IMR-90 (cell line): ENCODE measurements around the gene FCRLA. TPM values are rescaled to one million over a fixed set of nuclear protein-coding genes. Genes with fewer than 3 reads are reported as not detected.

Experiments used
- ATAC-seq: fragments of 200-7000 bp; cut with Tn5 transposase; 2 replicates; pipeline ENCODE4 v1.9.1; 2020; ENCODE audit warnings: low read depth, mild to moderate bottlenecking, moderate library complexity
- BruUV-seq: library from RNA; stranded (reverse); fragments of 400-500 nt; replicated peaks from 2 replicates; lab custom pipeline; 2021; lab: Mats Ljungman, UMichigan
- CTCF ChIA-PET: fragments of 300-600 bp; formaldehyde crosslinking; extraction: SDS; loops from one replicate; lab custom pipeline; 2021; ENCODE audit warnings: antibody characterized with exemption; lab: Yijun Ruan, JAX
- POLR2A ChIA-PET: fragments of 300-600 bp; sonication (Branson Sonifier 250); formaldehyde crosslinking; loops from one replicate; lab custom pipeline; 2022; ENCODE audit warnings: antibody characterized with exemption; ENCODE audit not compliant: unreplicated experiment; lab: Charles Lee
- DNase-seq: peaks from one replicate; pipeline ENCODE4 v3.0.0; 2013
- H2AFZ ChIP-seq: replicated peaks from 2 replicates; pipeline ENCODE3; 2013; ENCODE audit warnings: low read length, mild to moderate bottlenecking; ENCODE audit not compliant: poor library complexity
- H2AK5ac ChIP-seq: 2 replicates; pipeline ENCODE4 v1.6.1; 2013; ENCODE audit warnings: low read depth, low read length, inconsistent platforms
- H2AK9ac ChIP-seq: replicated peaks from 2 replicates; pipeline ENCODE3; 2013; ENCODE audit warnings: mild to moderate bottlenecking, low read depth, low read length, moderate library complexity; ENCODE audit not compliant: poor library complexity
- H2BK120ac ChIP-seq: 2 replicates; pipeline ENCODE4 v1.6.1; 2013; ENCODE audit warnings: low read depth, low read length, inconsistent platforms
- H2BK15ac ChIP-seq: 3 replicates; pipeline ENCODE4 v1.6.1; 2013; ENCODE audit warnings: low read depth, low read length, inconsistent platforms
- H2BK20ac ChIP-seq: 2 replicates; pipeline ENCODE4 v1.6.1; 2013; ENCODE audit warnings: low read depth, mild to moderate bottlenecking, inconsistent platforms, low read length, moderate library complexity
- H2BK5ac ChIP-seq: 2 replicates; pipeline ENCODE4 v1.6.1; 2013; ENCODE audit warnings: mild to moderate bottlenecking, low read depth, low read length, inconsistent platforms; ENCODE audit not compliant: poor library complexity, severe bottlenecking
- H3K14ac ChIP-seq: replicated peaks from 2 replicates; pipeline ENCODE4 v1.6.1; 2013; ENCODE audit warnings: low read depth, low read length, inconsistent platforms
- H3K18ac ChIP-seq: 2 replicates; pipeline ENCODE4 v1.6.1; 2013; ENCODE audit warnings: low read depth, low read length, control low read depth
- H3K23ac ChIP-seq: 2 replicates; pipeline ENCODE4 v1.6.1; 2013; ENCODE audit warnings: low read depth, low read length, inconsistent platforms
- H3K27ac ChIP-seq: 2 replicates; pipeline ENCODE4 v1.5.1; 2013; ENCODE audit warnings: mild to moderate bottlenecking, control low read depth, low read length; ENCODE audit not compliant: insufficient read depth
- H3K27me3 ChIP-seq: 2 replicates; pipeline ENCODE4 v1.6.1; 2013; ENCODE audit warnings: low read length; ENCODE audit not compliant: control insufficient read depth, insufficient read depth
- H3K36me3 ChIP-seq: 2 replicates; pipeline ENCODE4 v1.6.1; 2013; ENCODE audit warnings: low read length, mixed read lengths; ENCODE audit not compliant: control insufficient read depth, insufficient read depth
- H3K4ac ChIP-seq: 2 replicates; pipeline ENCODE4 v1.6.1; 2013; ENCODE audit warnings: low read depth, low read length, inconsistent platforms
- H3K4me1 ChIP-seq: 2 replicates; pipeline ENCODE4 v1.6.1; 2013; ENCODE audit warnings: low read length, mixed read lengths; ENCODE audit not compliant: control insufficient read depth, insufficient read depth
- H3K4me2 ChIP-seq: 2 replicates; pipeline ENCODE4 v1.6.1; 2013; ENCODE audit warnings: low read depth, mild to moderate bottlenecking, control low read depth, low read length, moderate library complexity
- H3K4me3 ChIP-seq: 2 replicates; pipeline ENCODE4 v1.5.1; 2013; ENCODE audit warnings: low read depth, mild to moderate bottlenecking, control low read depth, low read length, moderate library complexity; ENCODE audit not compliant: insufficient read depth
- H3K56ac ChIP-seq: 2 replicates; pipeline ENCODE4 v1.6.1; 2013; ENCODE audit warnings: low read length, inconsistent platforms; ENCODE audit not compliant: insufficient read depth; ENCODE audit errors: extremely low read depth
- H3K79me1 ChIP-seq, 2 experiments: 2 replicates each; pipeline ENCODE4 v1.6.1; 2013; ENCODE audit warnings: low read length in 2 of 2, inconsistent platforms in 1 of 2, low read depth in 1 of 2
- H3K9ac ChIP-seq: 2 replicates; pipeline ENCODE4 v1.6.1; 2013; ENCODE audit warnings: low read depth, low read length, control low read depth
- H3K9me1 ChIP-seq: 2 replicates; pipeline ENCODE4 v1.6.1; 2013; ENCODE audit warnings: low read length, inconsistent platforms; ENCODE audit not compliant: insufficient read depth
- H3K9me3 ChIP-seq: 2 replicates; pipeline ENCODE4 v1.6.1; 2013; ENCODE audit warnings: low read length; ENCODE audit not compliant: control insufficient read depth, insufficient read depth
- H4K20me1 ChIP-seq: 2 replicates; pipeline ENCODE4 v1.6.1; 2013; ENCODE audit warnings: low read length, inconsistent platforms; ENCODE audit not compliant: insufficient read depth
- H4K5ac ChIP-seq: 2 replicates; pipeline ENCODE4 v1.6.1; 2013; ENCODE audit warnings: mild to moderate bottlenecking, low read depth, low read length, control low read depth
- H4K8ac ChIP-seq, 2 experiments: 2 replicates each; pipeline ENCODE4 v1.6.1; 2013; ENCODE audit warnings: low read depth in 2 of 2, low read length in 2 of 2, control low read depth in 1 of 2, inconsistent platforms in 1 of 2
- H4K91ac ChIP-seq: 2 replicates; pipeline ENCODE4 v1.6.1; 2013; ENCODE audit warnings: low read depth, low read length, inconsistent platforms; ENCODE audit not compliant: insufficient read depth
- CEBPB ChIP-seq: IDR thresholded peaks from 2 replicates; pipeline ENCODE4 v1.6.1; 2012; ENCODE audit warnings: low read depth, low read length, improper control_type of control experiment
- MAFK ChIP-seq: IDR thresholded peaks from 2 replicates; pipeline ENCODE4 v1.6.1; 2012; ENCODE audit warnings: low read depth, low read length, improper control_type of control experiment
- WGBS, 2 experiments: methylation state at CpG; one replicate each; pipeline versions ENCODE4 v1.1.5 to v1.1.7; 2013; ENCODE audit warnings: missing lambda C conversion rate in 2 of 2; ENCODE audit not compliant: insufficient read length in 1 of 2; ENCODE audit errors: extremely low coverage in 2 of 2; 5-methylcytosine and 5-hydroxymethylcytosine counted together
- dilution Hi-C: fragments of 300-500 bp; cut with HindIII; formaldehyde crosslinking; loops from one replicate; pipeline ENCODE4 v1.14.3; 2018; ENCODE audit warnings: low sequenced_read_pairs; ENCODE audit not compliant: unreplicated experiment
- in situ Hi-C: fragments of 300-500 bp; cut with MboI; formaldehyde crosslinking; loops from 3 replicates; pipeline ENCODE4 v1.14.3; 2019; ENCODE audit warnings: low sequenced_read_pairs, inconsistent platforms, mixed read lengths
- intact Hi-C: fragments of 100-400 bp; cut with micrococcal nuclease; formaldehyde crosslinking; loops from 2 replicates; pipeline ENCODE4 v1.10.0; 2022
- polyA plus RNA-seq, 3 experiments: library from polyadenylated mRNA; depleted of rRNA; stranded (reverse); fragments of >200 nt; gene quantifications; 2 replicates each; pipeline ENCODE4 v1.2.3, GENCODE V29; 2012; ENCODE audit warnings: low replicate concordance in 1 of 3
- total RNA-seq: library from RNA; depleted of rRNA; stranded (reverse); fragments of >200 nt; gene quantifications from 2 replicates; pipeline ENCODE4 v1.2.3, GENCODE V29; 2012
- TF ChIP-seq, protein P1 (sequence below): fragments of 150-350 bp; IDR thresholded peaks from 2 replicates; pipeline ENCODE4 v1.6.1; 2017; ENCODE audit warnings: mild to moderate bottlenecking, antibody characterized with exemption, low read length, low read depth

FCRLA gene
- total and polyA plus RNA-seq, 2 of the 4 experiments (the other 2 are of a cell fraction), result 0.36 TPM

- Histone ChIP-seq H3K4me1 (peaks cover 5% of the 10 kb centered on the region), H3K36me3 (no peaks in the 10 kb centered on the region), H3K79me1 (no peaks in the 10 kb centered on the region), H2BK120ac (no peak overlapping the region), H2BK5ac (no peak overlapping the region), H4K20me1 (no peaks in the 10 kb centered on the region), H2BK15ac (no peak overlapping the region; the same call in 2 of the 3 replicates), H3K18ac (no peak overlapping the region), H2BK20ac (no peak overlapping the region), H3K14ac (peak overlapping the region; percentile 10; the same call in 1 of the 2 replicates), H3K56ac (no peak overlapping the region), H3K27me3 (no peaks in the 10 kb centered on the region), H3K4ac (peak overlapping the region; percentile 11; the same call in 1 of the 2 replicates), H3K4me3 (no peak overlapping the region), H3K9me3 (no peaks in the 10 kb centered on the region), H4K8ac (no peak overlapping the region), H3K4me2 (no peak overlapping the region), H4K91ac (no peak overlapping the region), H2AFZ (no peak overlapping the region), H2AK5ac (no peak overlapping the region), H4K5ac (no peak overlapping the region), H2AK9ac (no peak overlapping the region), H3K9me1 (peaks cover 5% of the 10 kb centered on the region), H3K9ac (no peak overlapping the region), H3K27ac (no peak overlapping the region), H3K23ac (no peak overlapping the region)
- no CpG with 5 or more reads among the region's 2 CpGs for WGBS, 2 experiments
- CTCF ChIA-PET, result interaction anchor here (0.8 to 1.2 kb wide), 3 partner anchors 12 to 250 kb away, joined by 3 to 4 read pairs (median 3); partner anchors contain the start of gene DUSP12
- TF ChIP-seq CEBPB (no peak), MAFK (no peak)
- TF ChIP-seq, protein P1, sequence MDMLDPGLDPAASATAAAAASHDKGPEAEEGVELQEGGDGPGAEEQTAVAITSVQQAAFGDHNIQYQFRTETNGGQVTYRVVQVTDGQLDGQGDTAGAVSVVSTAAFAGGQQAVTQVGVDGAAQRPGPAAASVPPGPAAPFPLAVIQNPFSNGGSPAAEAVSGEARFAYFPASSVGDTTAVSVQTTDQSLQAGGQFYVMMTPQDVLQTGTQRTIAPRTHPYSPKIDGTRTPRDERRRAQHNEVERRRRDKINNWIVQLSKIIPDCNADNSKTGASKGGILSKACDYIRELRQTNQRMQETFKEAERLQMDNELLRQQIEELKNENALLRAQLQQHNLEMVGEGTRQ, result no peak
- dilution Hi-C loops, result no loop called here
- in situ Hi-C loops, result loop anchor here (10.0 to 25.0 kb wide), 2 partner anchors 100 to 193 kb away; partner anchors contain the start of genes FCGR3A and FCGR3B
- POLR2A ChIA-PET, result no interaction called here
- intact Hi-C loops, result loop anchor here (10.0 kb wide), 1 partner anchor 173 kb away; no protein-coding TSS in a partner anchor
- ATAC-seq (no peak), DNase-seq (no peak)
- BruUV-seq, result no TSS peak
Measured at GRCh38 chr1:161737625-161738024, 30.6 kb downstream of the FCRLA start.
